Lower leg skin (tissue), 4 donors: ENCODE data around the gene TMEM200A. TPM values are rescaled to one million over a fixed set of nuclear protein-coding genes. Genes with fewer than 3 reads are reported as not detected.

Experiments used
- DNase-seq, 2 donors: peaks; one replicate each; pipeline ENCODE4 v3.0.0-alpha.2; 2019; ENCODE audit warnings: low spot score in 2 of 2
- H3K4me3 ChIP-seq: fragments of 200-600 bp; sonication (generic); 2 replicates; pipeline ENCODE4 v1.5.1; 2017; ENCODE audit warnings: mild to moderate bottlenecking, low read depth; ENCODE audit not compliant: poor library complexity, severe bottlenecking
- CTCF ChIP-seq, 3 donors: fragments of 450-650 bp; IDR thresholded peaks; one replicate each; pipeline ENCODE4 v1.5.1; 2016; ENCODE audit warnings: antibody characterized with exemption in 3 of 3, mild to moderate bottlenecking in 3 of 3, moderate library complexity in 2 of 3
- POLR2A ChIP-seq, 2 donors: fragments of 450-650 bp; IDR thresholded peaks; one replicate each; pipeline ENCODE4 v1.6.1; 2016 to 2017; ENCODE audit warnings: antibody characterized with exemption in 2 of 2, mild to moderate bottlenecking in 1 of 2, moderate library complexity in 1 of 2
- WGBS, 2 donors: methylation state at CpG; one replicate each; pipeline ENCODE4 v1.1.5; 2018; 5-methylcytosine and 5-hydroxymethylcytosine counted together
- intact Hi-C: fragments of 100-400 bp; cut with DNase I; formaldehyde crosslinking; loops from one replicate; pipeline ENCODE4 v1.15.0; 2023; ENCODE audit warnings: low total_unique reads
- total RNA-seq, 4 donors: library from RNA; depleted of rRNA; stranded (reverse); fragments of >200 nt; gene quantifications; one replicate each; pipeline ENCODE4 v1.1.0, GENCODE V29; 2016

TMEM200A gene
- 1 to 10 TPM in 1 of 4 donors, under 1 TPM in 3; 0.23 to 1.6 (median 0.68) TPM for total RNA-seq

GRCh38 chr6:130365166-130366106, at the start of gene TMEM200A:
Gene TMEM200A (plus strand): TSS chr6:130366017. CDS start chr6:130440423, 74,406 bp downstream.
- peak within 1 kb of the TSS; percentile 38 for H3K4me3 ChIP-seq
- 2 to 4% methylated on average over 28 to 74 of the region's 84 CpGs for WGBS, 2 donors
- TF ChIP-seq CTCF (IDR thresholded peaks at IDR 0.05), result no peak
- TF ChIP-seq POLR2A (IDR thresholded peaks at IDR 0.05), result no peak
- intact Hi-C loops, result no loop called here
- DNase-seq, result peak; percentile 31 to 90

DNA sequence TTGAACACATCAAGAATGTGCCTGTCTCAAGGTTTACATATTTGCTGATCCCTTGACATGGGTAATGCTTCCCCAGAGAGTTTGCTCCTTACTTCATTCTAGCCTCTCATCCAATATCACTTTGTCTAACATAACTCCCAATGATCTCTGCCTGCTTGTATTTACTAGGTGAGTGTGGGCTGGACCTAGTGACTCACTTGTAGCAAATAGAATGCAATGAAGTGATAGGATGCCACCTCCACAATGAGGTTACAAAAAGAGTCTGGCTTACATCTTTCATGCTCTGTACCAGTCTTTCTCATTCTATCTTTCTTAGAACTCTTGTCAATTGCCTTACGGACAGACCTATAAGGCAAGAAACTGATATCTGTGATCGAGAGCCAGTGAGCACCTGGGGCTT, 44.9 kb upstream of the TMEM200A start:
- intact Hi-C loops, result loop anchor here (10.0 kb wide), 3 partner anchors 374 to 554 kb away; no protein-coding TSS in a partner anchor
- 84 to 90% methylated on average over 2 of the region's 2 CpGs for WGBS, 2 donors
- TF ChIP-seq POLR2A (IDR thresholded peaks at IDR 0.05) (no peak), CTCF (IDR thresholded peaks at IDR 0.05) (no peak)
- DNase-seq, result no peak
- H3K4me3 ChIP-seq, result no peak overlapping the region

DNA sequence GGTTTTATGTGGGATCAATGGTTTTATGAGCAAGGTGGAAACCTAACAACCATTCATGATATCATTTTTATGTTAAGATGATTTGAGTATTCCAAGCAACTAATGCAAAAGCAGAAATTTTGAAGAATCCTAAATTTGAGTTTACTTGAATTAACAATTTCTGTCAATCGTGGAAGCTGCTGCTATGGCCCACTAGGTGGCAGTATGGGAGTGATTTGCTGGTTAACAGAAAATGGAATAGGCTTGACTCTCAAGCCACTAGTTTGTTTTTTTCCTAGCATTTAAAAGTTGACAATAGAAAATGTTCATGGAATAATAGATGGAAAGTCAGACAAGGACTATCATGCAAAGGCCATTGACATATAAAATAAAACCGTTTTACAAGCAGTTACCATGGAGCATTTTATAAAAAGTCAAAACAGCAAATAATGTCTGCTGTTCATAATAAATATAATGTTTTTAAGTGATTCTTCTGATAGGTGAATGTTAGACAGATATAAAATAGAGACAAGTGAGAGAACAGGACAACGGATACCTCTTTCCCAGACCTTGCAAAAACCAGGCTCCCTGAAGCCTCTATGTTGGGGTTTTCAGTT, 43.0 kb upstream of the TMEM200A start:
- no peak for DNase-seq
- TF ChIP-seq CTCF (IDR thresholded peaks at IDR 0.05) (no peak), POLR2A (IDR thresholded peaks at IDR 0.05) (no peak)
- WGBS, 2 donors, result 7 to 8% methylated on average over 3 of the region's 3 CpGs
- intact Hi-C loops, result loop anchor here (10.0 kb wide), 3 partner anchors 372 to 552 kb away; no protein-coding TSS in a partner anchor
- H3K4me3 ChIP-seq, result no peak overlapping the region

DNA sequence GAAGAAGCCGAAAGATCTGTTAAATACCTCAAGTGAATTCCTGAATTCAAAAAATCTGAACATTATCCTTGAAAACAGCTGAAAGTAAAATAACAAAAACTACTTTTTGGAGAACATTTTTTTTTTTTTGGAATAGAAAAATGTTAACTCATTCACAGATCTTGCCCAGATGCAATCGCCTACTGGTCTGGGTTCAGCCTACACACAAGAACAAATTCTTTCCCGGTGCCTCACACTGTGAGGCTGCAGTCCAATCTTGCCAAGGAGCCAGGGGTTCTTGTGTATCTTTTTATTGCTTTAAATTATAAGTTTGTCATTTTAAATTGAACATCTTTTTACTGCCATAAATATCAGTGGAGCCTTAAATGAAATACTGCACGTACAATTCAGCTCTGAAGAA, 41.2 kb upstream of the TMEM200A start:
- WGBS, 2 donors, result 43 to 48% methylated on average over 4 of the region's 4 CpGs
- no peak for TF ChIP-seq CTCF (IDR thresholded peaks at IDR 0.05)
- no peak for TF ChIP-seq POLR2A (IDR thresholded peaks at IDR 0.05)
- intact Hi-C loops, result loop anchor here (10.0 kb wide), 3 partner anchors 370 to 550 kb away; no protein-coding TSS in a partner anchor

DNA sequence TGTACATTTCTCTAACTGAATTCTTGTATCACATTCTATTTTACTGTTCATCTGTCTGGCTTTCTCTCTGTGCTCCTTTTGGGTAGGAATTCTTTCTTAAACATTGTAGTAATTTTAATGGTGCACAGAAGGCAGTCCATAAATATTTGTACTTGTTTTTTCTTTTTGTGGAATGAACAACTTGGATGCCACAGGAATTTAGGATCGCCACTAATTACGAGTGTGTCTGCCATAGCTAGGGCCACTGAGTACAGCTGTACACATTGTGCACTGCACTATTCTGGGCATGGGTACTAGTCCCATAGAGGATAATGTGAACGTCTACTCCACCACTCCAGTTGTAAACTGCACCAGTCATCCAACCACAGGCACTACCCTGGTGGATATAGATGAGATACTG, 39.3 kb upstream of the TMEM200A start:
- WGBS, 2 donors, result 77 to 91% methylated on average over 3 of the region's 3 CpGs
- TF ChIP-seq POLR2A (IDR thresholded peaks at IDR 0.05) (no peak), CTCF (IDR thresholded peaks at IDR 0.05) (no peak)
- no peak for DNase-seq
- intact Hi-C loops, result loop anchor here (10.0 kb wide), 3 partner anchors 368 to 548 kb away; no protein-coding TSS in a partner anchor
- H3K4me3 ChIP-seq, result no peak overlapping the region

More for the DNA sequence above, 41.2 kb upstream of the TMEM200A start:
- H3K4me3 ChIP-seq, result no peak overlapping the region
- DNase-seq, result no peak
